Fibroblast of the aortic adventitia (primary cell): Measurements from ENCODE around the gene SIAH1. TPM values are rescaled to one million over a fixed set of nuclear protein-coding genes. Genes with fewer than 3 reads are reported as not detected.
"Not testable (repeated sequence)": the region's sequence is repeated elsewhere in the genome, so short reads cannot be mapped to it uniquely, and the experiment has no call there.

ENCODE experiments used
- DNase-seq: peaks from one replicate; pipeline ENCODE4 v3.0.0-alpha.2; 2010; ENCODE audit warnings: low read depth
- H3K4me3 ChIP-seq: 2 replicates; pipeline ENCODE4 v1.5.1; 2011; ENCODE audit warnings: low read depth, mild to moderate bottlenecking, control low read depth, low read length, moderate library complexity
- CTCF ChIP-seq: IDR thresholded peaks from 2 replicates; pipeline ENCODE4 v1.5.1; 2011; ENCODE audit warnings: mild to moderate bottlenecking, low read length, control low read depth, inconsistent platforms; ENCODE audit not compliant: insufficient read depth
- total RNA-seq: library from RNA; depleted of rRNA; stranded (reverse); fragments of >200 nt; gene quantifications from 2 replicates; pipeline ENCODE4 v1.2.3, GENCODE V29; 2012; ENCODE audit warnings: low replicate concordance

SIAH1 gene
- total RNA-seq, 1 donor = 36.5 TPM

- no peak overlapping the region for H3K4me3 ChIP-seq
- DNase-seq = no peak
- TF ChIP-seq CTCF = no peak
These were observed 45.7 kb upstream of the SIAH1 start for GRCh38 chr16:48430890-48431289.

GRCh38 chr16:48426244-48427141, 41.3 kb upstream of the SIAH1 start:
- H3K4me3 ChIP-seq = no peak overlapping the region
- no peak for TF ChIP-seq CTCF
- DNase-seq = peak; percentile 57

- H3K4me3 ChIP-seq = no peak overlapping the region
- DNase-seq = no peak
- TF ChIP-seq CTCF = no peak
These were observed 37.3 kb upstream of the SIAH1 start for GRCh38 chr16:48422537-48422936.

- H3K4me3 ChIP-seq = no peak overlapping the region
- no peak for DNase-seq
- no peak for TF ChIP-seq CTCF
These were observed 36.5 kb upstream of the SIAH1 start for GRCh38 chr16:48421741-48422140.

GRCh38 chr16:48420437-48420836, 35.2 kb upstream of the SIAH1 start:
- no peak for DNase-seq
- H3K4me3 ChIP-seq = no peak overlapping the region
- no peak for TF ChIP-seq CTCF

- DNase-seq, H3K4me3 ChIP-seq: not testable (repeated sequence)
These were observed 31.4 kb upstream of the SIAH1 start for GRCh38 chr16:48416617-48417016.

- no peak for TF ChIP-seq CTCF
These were observed 28.1 kb upstream of the SIAH1 start for GRCh38 chr16:48413272-48413671.

More at GRCh38 chr16:48413272-48413671, 28.1 kb upstream of the SIAH1 start:
- no peak for DNase-seq
- H3K4me3 ChIP-seq = no peak overlapping the region
